Gastroesophageal sphincter (tissue), 3 donors: Measurements from ENCODE around the gene BBOX1.

Experiments used
- POLR2A ChIP-seq, 2 donors: fragments of 450-650 bp; IDR thresholded peaks; one replicate each; pipeline ENCODE4 v1.6.1; 2017; ENCODE audit warnings: antibody characterized with exemption in 2 of 2, mild to moderate bottlenecking in 2 of 2, moderate library complexity in 1 of 2
- TF ChIP-seq, protein P1 (sequence below), 4 experiments: fragments of 200-600 bp in 2 of 4; fragments of 450-650 bp in 2 of 4; sonication (generic) in 1 of 4; IDR thresholded peaks; one replicate each; pipeline ENCODE4 v1.5.1; 2017 to 2019; ENCODE audit warnings: antibody characterized with exemption in 4 of 4, mild to moderate bottlenecking in 2 of 4, moderate library complexity in 2 of 4

DNA sequence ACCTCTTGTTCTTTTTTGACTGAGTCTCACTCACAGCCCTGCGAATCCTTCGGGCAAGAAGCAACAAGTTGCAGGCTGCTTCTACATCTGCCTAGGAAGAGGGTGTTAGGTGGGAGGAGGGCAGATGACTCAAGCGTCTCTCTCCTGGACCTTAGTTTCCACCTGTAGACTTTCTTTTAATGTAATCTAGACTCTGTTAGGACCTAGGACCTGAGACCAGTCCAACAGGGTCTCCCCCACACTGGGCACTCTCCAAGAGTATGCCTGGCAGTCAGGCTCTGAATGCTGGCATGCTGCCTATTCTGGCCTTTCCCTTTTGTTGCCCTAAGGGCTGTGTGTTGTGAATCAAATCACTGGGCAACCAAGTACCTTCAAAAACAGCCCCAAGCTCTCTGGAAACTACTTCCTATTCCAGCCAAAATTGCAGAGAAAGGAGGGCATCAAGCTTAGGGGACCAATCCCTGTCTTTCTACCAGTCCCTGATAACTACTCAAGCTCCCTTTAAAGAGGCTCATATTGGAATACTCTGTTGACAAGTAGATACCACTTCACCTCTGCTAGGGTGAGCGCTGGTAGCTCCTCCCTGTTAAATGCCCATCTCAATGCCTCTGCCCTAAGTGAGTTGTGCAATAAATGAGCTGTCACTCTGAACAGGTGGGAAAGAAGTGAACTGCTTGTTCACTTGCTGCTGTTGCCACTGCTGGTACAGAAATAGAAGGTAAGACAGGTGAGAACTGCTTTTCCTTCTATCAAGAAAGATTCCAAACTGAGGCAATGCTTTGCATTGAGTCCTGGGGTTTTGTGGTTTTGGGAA is at the start of gene BBOX1:
- no peak for TF ChIP-seq POLR2A (IDR thresholded peaks at IDR 0.05)
- TF ChIP-seq, protein P1, sequence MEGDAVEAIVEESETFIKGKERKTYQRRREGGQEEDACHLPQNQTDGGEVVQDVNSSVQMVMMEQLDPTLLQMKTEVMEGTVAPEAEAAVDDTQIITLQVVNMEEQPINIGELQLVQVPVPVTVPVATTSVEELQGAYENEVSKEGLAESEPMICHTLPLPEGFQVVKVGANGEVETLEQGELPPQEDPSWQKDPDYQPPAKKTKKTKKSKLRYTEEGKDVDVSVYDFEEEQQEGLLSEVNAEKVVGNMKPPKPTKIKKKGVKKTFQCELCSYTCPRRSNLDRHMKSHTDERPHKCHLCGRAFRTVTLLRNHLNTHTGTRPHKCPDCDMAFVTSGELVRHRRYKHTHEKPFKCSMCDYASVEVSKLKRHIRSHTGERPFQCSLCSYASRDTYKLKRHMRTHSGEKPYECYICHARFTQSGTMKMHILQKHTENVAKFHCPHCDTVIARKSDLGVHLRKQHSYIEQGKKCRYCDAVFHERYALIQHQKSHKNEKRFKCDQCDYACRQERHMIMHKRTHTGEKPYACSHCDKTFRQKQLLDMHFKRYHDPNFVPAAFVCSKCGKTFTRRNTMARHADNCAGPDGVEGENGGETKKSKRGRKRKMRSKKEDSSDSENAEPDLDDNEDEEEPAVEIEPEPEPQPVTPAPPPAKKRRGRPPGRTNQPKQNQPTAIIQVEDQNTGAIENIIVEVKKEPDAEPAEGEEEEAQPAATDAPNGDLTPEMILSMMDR (IDR thresholded peaks at IDR 0.05) = no peak
